SK-N-SH treated with all-trans-retinoic acid at 6 μM for 48 hours (cell line): ENCODE measurements around the gene CAMKMT.

Source experiments
- ATAC-seq: fragments of 200-7000 bp; cut with Tn5 transposase; 3 replicates; pipeline ENCODE4 v1.9.1; 2020; ENCODE audit warnings: mild to moderate bottlenecking, moderate library complexity
- ARNTL ChIP-seq: fragments of 450-650 bp; formaldehyde crosslinking; IDR thresholded peaks from 2 replicates; pipeline ENCODE4 v1.5.0; 2020; ENCODE audit warnings: low read depth, mild to moderate bottlenecking, moderate library complexity, borderline replicate concordance
- CSDC2 ChIP-seq: fragments of 250-450 bp; sonication (Bioruptor Pico); IDR thresholded peaks from 2 replicates; pipeline ENCODE4 v1.5.0; 2020; ENCODE audit warnings: mild to moderate bottlenecking, moderate library complexity
- ESRRG ChIP-seq: fragments of 250-450 bp; sonication (Bioruptor Pico); IDR thresholded peaks from 2 replicates; pipeline ENCODE4 v1.6.1; 2021; ENCODE audit warnings: mild to moderate bottlenecking
- GLIS3 ChIP-seq: fragments of 250-450 bp; sonication (Bioruptor Pico); IDR thresholded peaks from 2 replicates; pipeline ENCODE4 v1.5.0; 2020; ENCODE audit warnings: mild to moderate bottlenecking, moderate library complexity
- ISL1 ChIP-seq: fragments of 250-450 bp; sonication (Bioruptor Pico); IDR thresholded peaks from 2 replicates; pipeline ENCODE4 v2.1.2; 2022; ENCODE audit warnings: mild to moderate bottlenecking, moderate library complexity
- OSR1 ChIP-seq: fragments of 250-450 bp; sonication (Bioruptor Pico); IDR thresholded peaks from 2 replicates; pipeline ENCODE4 v1.8.0; 2022; ENCODE audit warnings: moderate library complexity, mild to moderate bottlenecking, inconsistent platforms
- PPARA ChIP-seq: fragments of 250-450 bp; sonication (Bioruptor Pico); IDR thresholded peaks from 2 replicates; pipeline ENCODE4 v1.5.0; 2020; ENCODE audit warnings: mild to moderate bottlenecking, borderline replicate concordance
- RARB ChIP-seq: fragments of 250-450 bp; sonication (Bioruptor Pico); IDR thresholded peaks from 2 replicates; pipeline ENCODE4 v1.8.0; 2021; ENCODE audit warnings: mild to moderate bottlenecking, moderate library complexity
- SNAI2 ChIP-seq: fragments of 250-450 bp; sonication (Bioruptor Pico); IDR thresholded peaks from 2 replicates; pipeline ENCODE4 v1.5.0; 2020; ENCODE audit warnings: mild to moderate bottlenecking, moderate library complexity
- TCF4 ChIP-seq: fragments of 250-450 bp; sonication (Bioruptor Pico); IDR thresholded peaks from 2 replicates; pipeline ENCODE4 v1.8.0; 2021; ENCODE audit warnings: mild to moderate bottlenecking, moderate library complexity, borderline replicate concordance
- ZC3H10 ChIP-seq: fragments of 250-450 bp; sonication (Bioruptor Pico); IDR thresholded peaks from 2 replicates; pipeline ENCODE4 v1.5.1; 2021; ENCODE audit warnings: mild to moderate bottlenecking, moderate library complexity
- ZFP3 ChIP-seq: fragments of 250-450 bp; sonication (Bioruptor Pico); IDR thresholded peaks from 2 replicates; pipeline ENCODE4 v1.5.0; 2020; ENCODE audit warnings: mild to moderate bottlenecking, moderate library complexity
- ZNF70 ChIP-seq: fragments of 450-650 bp; formaldehyde crosslinking; IDR thresholded peaks from 2 replicates; pipeline ENCODE4 v1.5.0; 2020; ENCODE audit warnings: mild to moderate bottlenecking, moderate library complexity
- ZNF8 ChIP-seq: fragments of 450-650 bp; formaldehyde crosslinking; IDR thresholded peaks from 2 replicates; pipeline ENCODE4 v1.5.0; 2020; ENCODE audit warnings: mild to moderate bottlenecking, moderate library complexity
- TF ChIP-seq, protein P1 (sequence below): fragments of 250-450 bp; sonication (Bioruptor Pico); IDR thresholded peaks from 2 replicates; pipeline ENCODE4 v1.5.1; 2020; ENCODE audit warnings: low read depth, mild to moderate bottlenecking, moderate library complexity
- TF ChIP-seq, protein P2 (sequence below): fragments of 250-450 bp; sonication (Bioruptor Pico); IDR thresholded peaks from 2 replicates; pipeline ENCODE4 v1.5.1; 2021; ENCODE audit warnings: mild to moderate bottlenecking, moderate library complexity
- TF ChIP-seq, protein P3 (sequence below): fragments of 250-450 bp; sonication (Bioruptor Pico); IDR thresholded peaks from 2 replicates; pipeline ENCODE4 v1.5.0; 2020; ENCODE audit warnings: mild to moderate bottlenecking, moderate library complexity
- TF ChIP-seq, protein P4 (sequence below): fragments of 250-450 bp; sonication (Bioruptor Pico); IDR thresholded peaks from 2 replicates; pipeline ENCODE4 v1.8.0; 2020; ENCODE audit warnings: mild to moderate bottlenecking, moderate library complexity, borderline replicate concordance

Gene CAMKMT

DNA sequence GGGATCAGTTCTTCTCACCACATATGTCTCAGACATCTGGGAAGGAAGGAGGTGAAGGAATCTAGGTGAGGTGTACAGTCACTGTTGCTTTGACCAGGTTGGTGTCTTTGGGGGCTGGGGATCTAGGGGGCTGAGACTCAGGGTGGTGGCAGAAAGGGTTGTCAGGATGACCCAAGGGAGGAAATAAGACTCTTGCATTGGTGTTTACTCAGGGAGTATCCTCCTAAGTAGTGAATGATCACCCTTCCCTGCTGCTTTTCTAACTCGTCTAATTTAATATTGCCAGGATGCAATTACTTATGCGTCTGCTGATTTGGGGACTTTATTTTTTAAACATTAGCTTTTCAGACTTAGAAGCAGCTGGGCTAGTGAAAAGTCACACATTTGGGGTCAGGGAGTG is 451.9 kb downstream of the CAMKMT start (continued):
- TF ChIP-seq, protein P1, sequence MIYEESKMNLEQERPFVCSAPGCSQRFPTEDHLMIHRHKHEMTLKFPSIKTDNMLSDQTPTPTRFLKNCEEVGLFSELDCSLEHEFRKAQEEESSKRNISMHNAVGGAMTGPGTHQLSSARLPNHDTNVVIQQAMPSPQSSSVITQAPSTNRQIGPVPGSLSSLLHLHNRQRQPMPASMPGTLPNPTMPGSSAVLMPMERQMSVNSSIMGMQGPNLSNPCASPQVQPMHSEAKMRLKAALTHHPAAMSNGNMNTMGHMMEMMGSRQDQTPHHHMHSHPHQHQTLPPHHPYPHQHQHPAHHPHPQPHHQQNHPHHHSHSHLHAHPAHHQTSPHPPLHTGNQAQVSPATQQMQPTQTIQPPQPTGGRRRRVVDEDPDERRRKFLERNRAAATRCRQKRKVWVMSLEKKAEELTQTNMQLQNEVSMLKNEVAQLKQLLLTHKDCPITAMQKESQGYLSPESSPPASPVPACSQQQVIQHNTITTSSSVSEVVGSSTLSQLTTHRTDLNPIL (CRISPR knock-in tag): no peak

DNA sequence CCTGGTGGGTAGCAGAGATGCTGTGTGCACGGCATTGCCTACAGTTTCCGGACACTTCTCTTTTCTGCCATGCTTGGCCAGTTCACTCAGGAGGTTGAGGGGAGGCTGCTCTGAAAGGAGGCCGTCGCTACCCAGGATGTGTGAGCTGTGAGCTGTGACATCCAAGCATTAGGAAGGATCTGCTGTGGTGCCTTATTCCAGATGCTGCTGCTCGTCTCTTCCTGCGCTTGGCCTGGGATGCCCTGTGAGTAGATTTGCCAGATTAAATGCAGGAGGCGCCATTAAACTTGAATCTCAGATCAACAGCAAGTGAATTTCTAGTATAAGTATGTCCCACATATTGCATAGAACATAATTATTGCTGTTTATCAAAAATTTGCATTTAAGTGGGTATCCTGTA is 455.5 kb downstream of the CAMKMT start:
- no peak for ATAC-seq
- TF ChIP-seq, protein P2, sequence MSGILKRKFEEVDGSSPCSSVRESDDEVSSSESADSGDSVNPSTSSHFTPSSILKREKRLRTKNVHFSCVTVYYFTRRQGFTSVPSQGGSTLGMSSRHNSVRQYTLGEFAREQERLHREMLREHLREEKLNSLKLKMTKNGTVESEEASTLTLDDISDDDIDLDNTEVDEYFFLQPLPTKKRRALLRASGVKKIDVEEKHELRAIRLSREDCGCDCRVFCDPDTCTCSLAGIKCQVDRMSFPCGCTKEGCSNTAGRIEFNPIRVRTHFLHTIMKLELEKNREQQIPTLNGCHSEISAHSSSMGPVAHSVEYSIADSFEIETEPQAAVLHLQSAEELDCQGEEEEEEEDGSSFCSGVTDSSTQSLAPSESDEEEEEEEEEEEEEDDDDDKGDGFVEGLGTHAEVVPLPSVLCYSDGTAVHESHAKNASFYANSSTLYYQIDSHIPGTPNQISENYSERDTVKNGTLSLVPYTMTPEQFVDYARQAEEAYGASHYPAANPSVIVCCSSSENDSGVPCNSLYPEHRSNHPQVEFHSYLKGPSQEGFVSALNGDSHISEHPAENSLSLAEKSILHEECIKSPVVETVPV: no peak
- TF ChIP-seq, all 23 proteins: peak for 0

DNA sequence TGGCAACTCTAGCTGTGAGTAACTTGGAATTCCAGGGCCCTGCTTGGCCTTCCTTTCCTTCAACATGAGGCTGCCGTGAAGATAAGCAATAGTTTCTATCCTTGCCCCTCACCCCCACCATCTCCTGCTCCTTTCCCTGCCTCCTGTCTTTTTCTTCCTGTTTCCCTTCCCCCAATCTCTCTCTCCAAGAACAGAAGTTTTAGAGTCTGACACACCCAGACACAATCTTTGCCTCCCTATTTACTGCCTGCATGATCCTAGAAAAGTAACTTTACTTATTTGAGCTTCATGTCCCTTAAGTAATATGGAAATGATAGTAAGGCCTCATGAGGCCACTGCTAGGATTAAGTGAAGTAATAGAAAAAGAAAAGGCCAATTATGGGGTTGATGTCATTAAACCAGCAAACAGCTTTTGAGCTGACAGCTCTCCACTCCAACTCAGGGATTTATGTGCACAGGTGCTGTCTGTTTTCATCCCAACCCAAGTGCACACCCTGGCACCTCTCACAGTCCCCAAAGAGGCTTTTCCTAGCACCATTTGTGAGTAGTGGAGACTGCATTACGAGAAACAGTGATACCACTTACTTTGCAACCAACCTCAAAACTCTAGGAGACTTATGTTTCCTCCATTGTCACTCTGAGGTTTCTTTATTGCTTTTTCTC is 456.1 kb downstream of the CAMKMT start:
- no peak for ATAC-seq
- TF ChIP-seq ISL1 (CRISPR knock-in tag) (no peak), ESRRG (CRISPR knock-in tag) (no peak), ARNTL (CRISPR knock-in tag) (no peak), ZNF8 (no peak), PPARA (no peak), TCF4 (CRISPR knock-in tag) (no peak)
- TF ChIP-seq, protein P1 (CRISPR knock-in tag): no peak
- TF ChIP-seq, all 23 proteins: peak for 0

DNA sequence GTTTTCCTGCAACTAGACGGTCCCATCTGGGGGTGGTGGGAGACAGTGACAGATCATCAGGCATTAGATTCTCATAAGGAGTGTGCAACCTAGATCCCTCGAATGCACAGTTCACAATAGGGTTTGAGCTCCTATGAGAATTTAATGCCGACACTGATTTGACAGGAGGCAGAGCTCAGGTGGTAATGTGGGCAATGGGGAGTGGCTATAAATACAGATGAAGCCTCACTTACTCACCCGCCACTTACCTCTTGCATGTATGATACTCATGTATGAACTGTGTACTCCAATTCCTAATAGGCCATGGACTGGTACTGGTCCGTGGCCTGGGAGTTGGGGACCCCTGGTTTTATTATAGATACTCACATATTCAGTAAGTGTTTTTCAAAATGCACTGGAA is 457.3 kb downstream of the CAMKMT start:
- no peak for TF ChIP-seq CSDC2 (CRISPR knock-in tag)
- TF ChIP-seq, protein P2: no peak
- TF ChIP-seq ZFP3 (CRISPR knock-in tag): no peak
- TF ChIP-seq ZC3H10: no peak
- no peak for TF ChIP-seq RARB (CRISPR knock-in tag)
- no peak for TF ChIP-seq OSR1 (CRISPR knock-in tag)
- no peak for TF ChIP-seq ZNF70 (CRISPR knock-in tag)
- TF ChIP-seq, protein P3, sequence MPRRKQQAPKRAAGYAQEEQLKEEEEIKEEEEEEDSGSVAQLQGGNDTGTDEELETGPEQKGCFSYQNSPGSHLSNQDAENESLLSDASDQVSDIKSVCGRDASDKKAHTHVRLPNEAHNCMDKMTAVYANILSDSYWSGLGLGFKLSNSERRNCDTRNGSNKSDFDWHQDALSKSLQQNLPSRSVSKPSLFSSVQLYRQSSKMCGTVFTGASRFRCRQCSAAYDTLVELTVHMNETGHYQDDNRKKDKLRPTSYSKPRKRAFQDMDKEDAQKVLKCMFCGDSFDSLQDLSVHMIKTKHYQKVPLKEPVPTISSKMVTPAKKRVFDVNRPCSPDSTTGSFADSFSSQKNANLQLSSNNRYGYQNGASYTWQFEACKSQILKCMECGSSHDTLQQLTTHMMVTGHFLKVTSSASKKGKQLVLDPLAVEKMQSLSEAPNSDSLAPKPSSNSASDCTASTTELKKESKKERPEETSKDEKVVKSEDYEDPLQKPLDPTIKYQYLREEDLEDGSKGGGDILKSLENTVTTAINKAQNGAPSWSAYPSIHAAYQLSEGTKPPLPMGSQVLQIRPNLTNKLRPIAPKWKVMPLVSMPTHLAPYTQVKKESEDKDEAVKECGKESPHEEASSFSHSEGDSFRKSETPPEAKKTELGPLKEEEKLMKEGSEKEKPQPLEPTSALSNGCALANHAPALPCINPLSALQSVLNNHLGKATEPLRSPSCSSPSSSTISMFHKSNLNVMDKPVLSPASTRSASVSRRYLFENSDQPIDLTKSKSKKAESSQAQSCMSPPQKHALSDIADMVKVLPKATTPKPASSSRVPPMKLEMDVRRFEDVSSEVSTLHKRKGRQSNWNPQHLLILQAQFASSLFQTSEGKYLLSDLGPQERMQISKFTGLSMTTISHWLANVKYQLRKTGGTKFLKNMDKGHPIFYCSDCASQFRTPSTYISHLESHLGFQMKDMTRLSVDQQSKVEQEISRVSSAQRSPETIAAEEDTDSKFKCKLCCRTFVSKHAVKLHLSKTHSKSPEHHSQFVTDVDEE (CRISPR knock-in tag): no peak
- no peak for TF ChIP-seq PPARA
- TF ChIP-seq TCF4 (CRISPR knock-in tag): no peak
- TF ChIP-seq, protein P4, sequence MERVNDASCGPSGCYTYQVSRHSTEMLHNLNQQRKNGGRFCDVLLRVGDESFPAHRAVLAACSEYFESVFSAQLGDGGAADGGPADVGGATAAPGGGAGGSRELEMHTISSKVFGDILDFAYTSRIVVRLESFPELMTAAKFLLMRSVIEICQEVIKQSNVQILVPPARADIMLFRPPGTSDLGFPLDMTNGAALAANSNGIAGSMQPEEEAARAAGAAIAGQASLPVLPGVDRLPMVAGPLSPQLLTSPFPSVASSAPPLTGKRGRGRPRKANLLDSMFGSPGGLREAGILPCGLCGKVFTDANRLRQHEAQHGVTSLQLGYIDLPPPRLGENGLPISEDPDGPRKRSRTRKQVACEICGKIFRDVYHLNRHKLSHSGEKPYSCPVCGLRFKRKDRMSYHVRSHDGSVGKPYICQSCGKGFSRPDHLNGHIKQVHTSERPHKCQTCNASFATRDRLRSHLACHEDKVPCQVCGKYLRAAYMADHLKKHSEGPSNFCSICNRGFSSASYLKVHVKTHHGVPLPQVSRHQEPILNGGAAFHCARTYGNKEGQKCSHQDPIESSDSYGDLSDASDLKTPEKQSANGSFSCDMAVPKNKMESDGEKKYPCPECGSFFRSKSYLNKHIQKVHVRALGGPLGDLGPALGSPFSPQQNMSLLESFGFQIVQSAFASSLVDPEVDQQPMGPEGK: no peak
- no peak for TF ChIP-seq ARNTL (CRISPR knock-in tag)
- no peak for TF ChIP-seq SNAI2 (CRISPR knock-in tag)
- TF ChIP-seq GLIS3 (CRISPR knock-in tag): no peak
- TF ChIP-seq ISL1 (CRISPR knock-in tag): no peak
- no peak for TF ChIP-seq ZNF8
- TF ChIP-seq ESRRG (CRISPR knock-in tag): no peak
- ATAC-seq: no peak
